ENCODE results near the gene AURKAIP1. TPM values are rescaled to one million over a fixed set of nuclear protein-coding genes. Genes with fewer than 3 reads are reported as not detected.

The AURKAIP1 gene
- total and polyA plus RNA-seq, 2 of the 13 experiments (the other 11 are each of a cell fraction or from before 2014, with no cell fraction given): 69.5 to 175 TPM

GRCh38 chr1:1399187-1399871 lies 24.3 kb upstream of the AURKAIP1 start, which contains the start of gene CCNL2 (continued):
- peak; percentile 66; the same call in 1 of the 2 replicates for TF ChIP-seq ZNF766 (CRISPR knock-in tag; IDR thresholded peaks at IDR 0.05; ENCODE audit: borderline replicate concordance)
- no peak for TF ChIP-seq ZNF224 (CRISPR knock-in tag; IDR thresholded peaks at IDR 0.05)
- TF ChIP-seq ZNF292 (CRISPR knock-in tag; IDR thresholded peaks at IDR 0.05; ENCODE audit: borderline replicate concordance, low read depth): no peak
- no peak; the same call in 1 of the 2 replicates for TF ChIP-seq STAG1 (CRISPR knock-in tag; IDR thresholded peaks at IDR 0.05)
- TF ChIP-seq ZNF333 (CRISPR knock-in tag; IDR thresholded peaks at IDR 0.05; ENCODE audit: borderline replicate concordance): peak; percentile 18; the same call in 1 of the 2 replicates
- no peak for TF ChIP-seq HIVEP1 (CRISPR knock-in tag; IDR thresholded peaks at IDR 0.05)
- TF ChIP-seq PHB2 (IDR thresholded peaks at IDR 0.05; ENCODE audit: partially characterized antibody): no peak
- TF ChIP-seq RARA (CRISPR knock-in tag; IDR thresholded peaks at IDR 0.05): peak; percentile 28; the same call in 1 of the 2 replicates
- no peak for TF ChIP-seq NR3C1 (CRISPR knock-in tag; IDR thresholded peaks at IDR 0.05)
- TF ChIP-seq ZNF282 (IDR thresholded peaks at IDR 0.05; ENCODE audit: partially characterized antibody): no peak
- peak; percentile 85 for TF ChIP-seq ZFY (CRISPR knock-in tag; IDR thresholded peaks at IDR 0.05)
- no peak for TF ChIP-seq ZFP90 (CRISPR knock-in tag; IDR thresholded peaks at IDR 0.05; ENCODE audit: borderline replicate concordance)
- no peak for TF ChIP-seq CSRNP2 (CRISPR knock-in tag; conservative IDR thresholded peaks at IDR 0.05; ENCODE audit: low read depth)
- TF ChIP-seq ZNF816 (CRISPR knock-in tag; IDR thresholded peaks at IDR 0.05; ENCODE audit: borderline replicate concordance): no peak
- 0 out of 2 replicates have a peak, but pooled peaks have one; percentile 26 for TF ChIP-seq TSC22D2 (CRISPR knock-in tag; IDR thresholded peaks at IDR 0.05; ENCODE audit: borderline replicate concordance)
- TF ChIP-seq PPARG (CRISPR knock-in tag; conservative IDR thresholded peaks at IDR 0.05): no peak
- TF ChIP-seq ZC3H13 (CRISPR knock-in tag; IDR thresholded peaks at IDR 0.05): peak; percentile 86
- TF ChIP-seq DRAP1 (CRISPR knock-in tag; IDR thresholded peaks at IDR 0.05): peak; percentile 88
- peak; percentile 61; the same call in 1 of the 2 replicates for TF ChIP-seq ZNF414 (CRISPR knock-in tag; IDR thresholded peaks at IDR 0.05)
- no peak for TF ChIP-seq LCORL (IDR thresholded peaks at IDR 0.05)
- TF ChIP-seq LCORL (CRISPR knock-in tag; IDR thresholded peaks at IDR 0.05): peak; percentile 55; the same call in 1 of the 2 replicates
- no peak for TF ChIP-seq HNF4G (IDR thresholded peaks at IDR 0.05; ENCODE audit: borderline replicate concordance, low read depth, low read length)
- peak; percentile 31; the same call in 1 of the 2 replicates for TF ChIP-seq HNF4G (CRISPR knock-in tag; IDR thresholded peaks at IDR 0.05; ENCODE audit: borderline replicate concordance, low read depth)
- TF ChIP-seq NR2F2 (IDR thresholded peaks at IDR 0.05; ENCODE audit: borderline replicate concordance, low read depth): no peak
- TF ChIP-seq ZMYM3 (CRISPR knock-in tag; IDR thresholded peaks at IDR 0.05): no peak
- TF ChIP-seq KLF9 (CRISPR knock-in tag; IDR thresholded peaks at IDR 0.05; ENCODE audit: low read depth): no peak
- TF ChIP-seq ZNF576 (CRISPR knock-in tag; IDR thresholded peaks at IDR 0.05): no peak
- TF ChIP-seq PAF1 (CRISPR knock-in tag; IDR thresholded peaks at IDR 0.05): no peak
- TF ChIP-seq ZNF543 (CRISPR knock-in tag; IDR thresholded peaks at IDR 0.05): peak; percentile 46; the same call in 1 of the 2 replicates
- TF ChIP-seq TCF7 (IDR thresholded peaks at IDR 0.05; ENCODE audit: low read depth): no peak
